ENCODE measurements around the gene CELF4.
A peak's percentile ranks its signal among the peaks of the same experiment; 100 is the strongest.

The CELF4 gene

DNA sequence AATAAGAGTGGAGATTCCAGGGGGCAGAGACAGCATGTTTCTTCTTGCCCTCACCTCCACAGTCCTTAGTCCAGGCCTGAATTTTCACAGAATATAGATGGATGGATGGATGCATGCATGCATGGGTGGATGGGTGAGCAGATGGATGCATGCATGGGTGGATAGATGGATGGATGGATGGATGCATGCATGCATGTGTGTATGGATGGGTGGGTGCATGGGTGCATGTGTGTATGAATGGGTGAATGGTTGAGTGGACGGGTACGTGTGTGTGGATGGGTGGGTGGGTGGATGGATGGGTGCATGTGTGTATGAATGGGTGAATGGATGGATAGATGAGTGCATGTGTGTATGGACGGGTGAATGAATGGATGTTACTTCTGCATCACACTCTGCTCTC is 153.3 kb downstream of the CELF4 start:
- no peak for DNase-seq (ENCODE audit: low spot score)

DNA sequence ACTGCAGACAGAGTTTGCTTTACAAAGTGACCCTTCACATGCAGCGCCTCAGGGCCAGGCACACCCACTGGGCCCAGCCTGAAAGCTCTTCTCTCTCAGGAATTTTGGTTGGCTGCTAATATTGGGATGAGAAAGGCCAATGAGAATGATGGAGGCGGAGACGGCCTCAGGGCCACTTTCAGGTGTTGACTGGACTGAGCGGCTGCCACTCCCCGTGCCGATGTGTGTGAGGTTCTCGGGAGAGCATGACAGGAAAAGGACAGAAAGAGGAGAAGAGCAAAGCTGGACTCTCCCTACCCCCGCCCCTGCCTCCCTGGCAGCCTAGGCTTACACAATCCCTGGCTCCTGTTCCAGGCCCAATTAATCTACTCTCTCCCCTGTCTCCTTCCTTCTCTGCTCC is 155.7 kb downstream of the CELF4 start:
- no peak for DNase-seq (ENCODE audit: low spot score)

DNA sequence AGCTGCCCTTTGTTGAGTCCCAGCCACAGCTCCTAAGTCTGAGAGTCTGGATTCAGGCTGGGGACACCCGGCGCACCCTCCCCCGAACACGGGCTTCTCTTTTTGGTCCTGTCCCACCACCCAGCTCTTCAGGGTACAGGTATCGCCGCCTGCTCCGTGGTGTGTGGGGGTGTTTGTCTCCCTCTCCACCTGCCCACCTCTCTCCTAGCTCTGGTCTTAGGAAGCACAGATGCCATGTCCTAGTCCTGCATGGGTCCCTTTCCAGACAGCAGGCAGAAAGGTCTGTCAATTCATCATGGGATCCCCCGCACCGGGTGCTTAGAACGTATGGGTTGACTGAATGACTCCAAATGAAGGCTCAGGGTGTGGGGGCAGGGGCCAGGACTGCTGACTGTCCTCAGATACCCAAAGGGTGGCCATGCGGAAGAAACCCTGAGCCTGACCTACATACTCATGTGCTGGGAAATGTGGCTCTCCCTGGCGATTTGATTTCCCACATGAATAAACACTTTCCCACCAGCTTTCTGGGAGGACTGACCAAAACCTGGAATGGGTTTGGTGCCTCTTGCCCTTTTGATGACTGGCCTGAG is 156.8 kb downstream of the CELF4 start:
- DNase-seq (ENCODE audit: low spot score): no peak

- no peak for DNase-seq (ENCODE audit: low spot score)
These were observed 158.0 kb downstream of the CELF4 start for GRCh38 chr18:37407571-37407970.

DNA sequence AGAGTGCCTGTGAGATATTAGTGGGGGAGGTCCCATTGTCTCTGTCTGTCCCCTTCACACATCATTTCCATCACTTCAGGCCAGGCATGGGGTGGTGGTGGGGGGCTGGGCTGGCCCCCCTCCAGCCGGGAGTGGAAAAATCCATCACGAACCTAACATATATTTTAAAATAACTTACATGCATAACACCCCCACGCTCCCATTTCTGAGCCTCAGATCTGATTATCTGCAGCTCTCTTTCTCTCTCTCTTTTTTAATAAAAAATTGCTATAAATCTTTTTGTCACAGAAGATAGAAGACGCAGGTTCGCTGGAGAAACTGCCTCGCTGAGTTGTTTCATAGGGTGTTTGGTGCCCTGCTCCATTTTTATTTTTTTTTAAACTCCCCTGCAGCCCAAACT is 159.8 kb downstream of the CELF4 start:
- no peak for DNase-seq (ENCODE audit: low spot score)

- DNase-seq (ENCODE audit: low spot score): no peak
These were observed 160.4 kb downstream of the CELF4 start for GRCh38 chr18:37405229-37405628.

GRCh38 chr18:37403788-37404187 is 161.8 kb downstream of the CELF4 start:
- no peak for DNase-seq (ENCODE audit: low spot score)

- peak; percentile 93 for DNase-seq (ENCODE audit: low spot score)
These were observed 162.4 kb downstream of the CELF4 start for GRCh38 chr18:37403100-37403781.

- DNase-seq (ENCODE audit: low spot score): no peak
These were observed 162.9 kb downstream of the CELF4 start for GRCh38 chr18:37402735-37403099.

GRCh38 chr18:37400802-37401201 is 164.8 kb downstream of the CELF4 start:
- DNase-seq (ENCODE audit: low spot score): no peak

- DNase-seq (ENCODE audit: low spot score): no peak
These were observed 167.2 kb downstream of the CELF4 start for GRCh38 chr18:37398248-37398920.

DNA sequence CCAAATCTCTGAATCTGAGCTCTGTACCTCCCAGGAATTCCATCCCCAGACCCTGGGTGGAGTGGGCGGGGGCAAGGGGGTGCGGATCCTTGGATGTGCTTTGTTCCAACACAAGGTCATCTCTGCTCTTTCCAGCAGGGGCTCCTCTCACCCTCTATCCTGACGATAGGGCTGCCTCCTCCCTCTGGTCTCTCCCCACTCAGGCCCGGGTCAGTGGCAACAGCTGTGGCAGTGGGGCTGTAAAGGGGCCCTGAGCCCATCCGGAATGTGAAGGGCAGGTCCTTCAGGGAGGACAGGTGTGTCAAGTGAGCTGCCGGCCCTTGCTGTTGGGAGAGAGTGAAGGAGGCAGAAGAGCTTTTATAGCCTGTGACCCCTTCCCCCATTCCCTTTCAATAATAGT is 167.8 kb downstream of the CELF4 start:
- DNase-seq (ENCODE audit: low spot score): no peak

GRCh38 chr18:37396971-37397720 is 168.5 kb downstream of the CELF4 start:
- no peak for DNase-seq (ENCODE audit: low spot score)

GRCh38 chr18:37395631-37396030 is 170.0 kb downstream of the CELF4 start:
- no peak for DNase-seq (ENCODE audit: low spot score)

GRCh38 chr18:37395138-37395537 is 170.5 kb downstream of the CELF4 start:
- DNase-seq (ENCODE audit: low spot score): no peak

DNA sequence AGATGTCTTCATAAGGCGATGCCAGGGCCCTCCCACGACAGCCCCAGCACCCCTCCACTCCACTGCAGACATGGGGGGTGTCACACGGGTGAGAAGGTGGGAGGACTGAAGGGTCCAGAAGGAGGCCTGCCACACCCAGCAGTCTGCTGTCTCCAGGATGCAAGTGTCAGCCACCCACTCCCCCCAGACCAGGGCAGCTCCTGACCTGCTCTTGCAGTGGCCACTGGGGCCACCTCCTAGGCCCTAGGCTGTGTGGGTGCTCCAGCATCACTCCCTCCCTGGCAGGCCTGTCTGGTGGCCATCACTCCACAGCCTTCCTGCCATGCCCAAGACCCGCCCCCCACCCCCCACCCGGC is 171.0 kb downstream of the CELF4 start:
- DNase-seq (ENCODE audit: low spot score): no peak

- DNase-seq (ENCODE audit: low spot score): peak; percentile 96
These were observed 171.5 kb downstream of the CELF4 start for GRCh38 chr18:37393945-37394609.

- DNase-seq (ENCODE audit: low spot score): no peak
These were observed 172.3 kb downstream of the CELF4 start for GRCh38 chr18:37393221-37393827.

DNA sequence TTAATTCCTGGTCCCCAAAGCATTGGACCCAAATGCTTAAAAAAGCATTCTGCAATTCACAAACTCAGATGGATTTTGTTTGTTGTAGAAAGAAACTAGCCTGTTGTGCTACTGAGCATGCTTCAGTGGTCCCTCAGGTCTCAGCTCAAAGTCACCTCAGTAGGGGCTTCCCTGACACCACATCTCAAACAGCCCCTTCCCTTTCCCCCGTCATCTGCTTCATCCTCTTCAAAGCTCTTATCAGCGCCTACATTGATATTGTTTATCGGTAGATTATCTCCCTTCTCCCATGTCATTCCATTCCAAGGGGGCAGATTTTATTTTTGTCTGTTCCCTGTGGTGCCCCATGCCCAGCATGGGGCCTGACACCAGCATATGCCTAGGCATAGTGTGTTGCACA is 172.9 kb downstream of the CELF4 start:
- DNase-seq (ENCODE audit: low spot score): no peak

DNA sequence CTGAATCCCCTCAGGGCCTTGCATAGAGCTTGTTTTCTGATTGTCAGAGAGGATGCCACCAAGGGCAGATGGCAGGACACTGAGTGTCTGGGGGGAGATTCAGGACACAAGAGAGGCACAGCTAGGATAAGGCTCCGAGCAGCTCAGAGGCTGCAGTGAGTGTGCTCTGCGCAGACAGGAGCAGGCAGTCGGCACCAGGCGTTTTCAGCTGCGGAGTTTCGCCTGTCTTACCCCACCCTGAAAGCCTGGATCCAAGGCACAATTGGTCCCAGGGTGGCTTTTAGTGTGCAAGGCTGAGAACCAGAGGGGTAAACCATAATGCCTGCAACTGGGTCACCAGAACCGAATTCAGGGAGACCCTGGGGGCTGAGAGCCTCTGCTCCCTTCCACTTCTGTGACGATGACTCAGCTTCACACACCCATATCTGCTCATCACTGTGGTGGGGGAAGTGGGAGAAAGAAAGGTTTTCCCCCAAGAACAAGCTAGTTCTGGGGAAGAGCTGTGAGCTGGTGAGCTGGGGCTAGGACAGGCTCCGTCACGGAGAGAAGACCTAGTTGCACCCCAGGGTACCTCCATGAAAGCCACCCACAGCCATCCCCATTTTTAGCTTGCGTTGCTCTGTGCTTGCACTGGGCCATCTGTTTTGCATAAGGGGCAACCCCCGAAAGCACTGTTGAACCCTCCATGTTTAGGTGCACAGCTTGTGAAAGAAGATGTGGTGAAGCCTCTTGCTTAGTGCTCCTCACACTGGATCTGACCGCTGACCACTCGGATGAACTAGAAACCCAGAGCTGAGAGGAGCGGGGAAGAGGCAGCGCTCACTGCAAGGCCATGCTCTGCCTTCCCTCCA is 173.7 kb downstream of the CELF4 start:
- DNase-seq (ENCODE audit: low spot score): no peak

DNA sequence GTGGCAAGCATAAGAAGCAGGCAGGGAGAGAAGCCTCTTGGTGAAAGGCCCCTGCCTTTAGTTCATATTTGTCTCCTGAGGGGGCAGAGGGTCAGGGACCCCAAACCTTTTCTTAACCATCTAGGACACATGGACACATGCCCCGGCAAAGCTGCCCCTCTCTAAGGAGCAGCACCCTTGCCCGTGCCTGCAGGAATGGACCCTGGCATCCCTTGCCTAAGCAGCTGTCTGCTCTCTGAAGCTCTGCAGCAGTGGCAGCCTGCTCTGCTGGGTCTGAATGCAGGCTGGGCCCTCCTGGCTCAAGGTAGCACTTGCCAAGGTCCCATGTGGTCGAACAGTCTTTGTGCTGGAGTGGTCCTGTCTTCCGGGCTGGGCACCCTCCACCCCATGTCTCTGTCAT is 174.4 kb downstream of the CELF4 start:
- DNase-seq (ENCODE audit: low spot score): no peak
